ENCODE data around the gene TNFAIP8.

Gene TNFAIP8

GRCh38 chr5:119347991-119348390 lies 7.8 kb upstream of the TNFAIP8 start:
- no peak for DNase-seq (ENCODE audit: low spot score)

DNA sequence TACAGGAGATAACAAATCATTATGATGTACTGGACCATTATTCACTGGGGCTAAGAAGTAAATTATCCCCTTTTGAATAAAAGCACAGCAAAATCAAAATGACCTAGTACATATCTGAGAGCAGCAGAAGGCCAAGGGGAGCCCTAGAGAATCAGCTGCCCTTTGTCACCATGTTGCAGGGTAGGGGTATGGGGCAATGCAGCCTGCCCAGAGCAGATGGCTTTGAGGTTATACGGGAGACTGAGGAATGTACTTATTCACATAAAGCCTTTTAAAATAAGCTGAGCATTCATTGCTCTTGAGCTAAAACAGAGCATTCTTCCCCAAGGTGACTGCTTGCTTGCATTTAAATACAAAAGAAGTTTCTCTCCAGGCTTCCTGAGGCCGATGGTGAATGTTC lies 2.6 kb upstream of the TNFAIP8 start:
- no peak for DNase-seq (ENCODE audit: low spot score)

DNA sequence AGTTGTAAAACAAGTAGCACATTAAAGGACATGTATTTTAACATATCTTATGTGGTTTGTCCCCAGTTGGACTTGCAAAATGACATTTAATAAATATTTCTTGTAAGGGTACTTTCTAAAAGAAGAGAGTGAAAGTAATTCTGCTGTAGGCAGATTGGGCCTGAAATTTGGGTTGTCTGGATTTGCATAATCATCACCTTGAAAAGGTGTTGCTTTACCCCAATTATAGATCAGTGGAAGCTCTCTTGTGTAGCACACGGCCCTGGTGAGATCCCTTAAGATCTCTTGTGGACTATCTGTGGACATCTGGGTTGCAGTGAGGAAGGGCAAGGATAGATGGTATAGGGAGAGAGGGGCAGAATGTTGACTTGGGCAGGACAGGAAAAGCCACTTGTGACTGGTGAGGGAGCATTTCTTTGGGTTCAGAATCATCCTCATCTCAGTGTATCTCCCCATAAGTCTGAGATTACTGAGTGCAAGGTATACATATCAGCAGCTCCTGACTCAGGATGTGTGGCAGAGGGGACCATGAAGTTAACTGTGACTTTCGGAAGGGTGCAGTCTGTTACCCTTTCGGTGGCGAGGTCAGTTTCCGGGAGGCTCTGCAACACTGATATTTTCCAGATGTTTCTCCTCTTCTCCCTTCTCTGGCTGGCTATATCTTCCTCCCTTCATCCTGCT lies 2.0 kb upstream of the TNFAIP8 start:
- no peak for DNase-seq (ENCODE audit: low spot score)

DNA sequence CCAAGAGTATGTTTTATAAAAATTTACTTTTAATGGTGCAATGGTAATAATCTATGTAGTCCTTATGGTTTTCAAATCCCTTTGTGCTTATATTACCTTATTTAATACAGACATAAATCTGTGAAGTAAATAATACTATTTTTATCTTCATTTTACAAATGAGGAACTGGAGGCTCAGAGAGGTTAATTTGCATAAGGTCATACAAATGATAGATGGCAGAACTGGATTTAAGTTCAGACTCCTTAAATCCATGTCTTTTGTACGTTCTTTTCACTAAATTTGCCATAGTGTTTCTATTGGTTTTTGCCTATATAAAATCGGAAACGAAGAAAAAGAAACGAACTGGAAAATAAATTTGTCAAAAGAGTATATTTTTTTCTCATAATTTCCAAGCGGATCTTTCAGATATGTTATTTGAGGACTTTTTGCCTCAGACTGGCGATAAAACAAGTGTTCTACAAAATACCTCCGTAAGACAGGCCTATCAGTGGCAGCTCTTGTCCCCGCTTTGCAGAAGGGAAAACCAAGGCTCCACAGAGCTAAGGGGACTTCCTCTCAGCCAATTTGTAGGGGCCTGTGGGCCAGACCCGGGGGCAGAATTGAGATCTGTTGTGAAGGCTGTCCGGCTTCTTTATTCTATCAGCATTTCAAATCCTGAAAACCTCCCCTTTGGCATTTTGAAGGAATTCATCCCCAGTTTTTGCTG lies 1.1 kb upstream of the TNFAIP8 start:
- no peak for DNase-seq (ENCODE audit: low spot score)

DNA sequence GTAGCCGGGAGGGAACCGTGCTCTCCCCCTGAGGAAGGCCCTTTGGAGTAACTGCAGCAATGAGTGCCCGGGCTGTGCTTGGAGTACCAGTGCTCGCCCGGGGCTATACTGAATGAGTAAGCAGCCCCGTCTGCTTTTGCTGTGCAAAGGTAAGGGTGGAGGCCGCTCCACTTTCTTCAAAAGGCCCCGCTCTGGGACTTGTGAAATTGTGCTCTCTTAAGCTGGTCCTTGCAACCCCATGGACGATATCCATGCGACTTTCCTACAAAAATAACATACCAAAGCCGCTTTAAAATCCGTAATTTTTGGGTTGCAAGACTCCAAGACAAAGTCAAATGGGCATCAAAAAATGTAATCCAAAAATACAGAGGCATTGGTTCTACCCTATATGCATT lies 578 bp upstream of the TNFAIP8 start:
- DNase-seq (ENCODE audit: low spot score), result no peak

GRCh38 chr5:119356612-119357188 lies 881 bp downstream of the TNFAIP8 start:
- no peak for DNase-seq (ENCODE audit: low spot score)

GRCh38 chr5:119357270-119357669 lies 1.5 kb downstream of the TNFAIP8 start:
- DNase-seq (ENCODE audit: low spot score), result no peak

- no peak for DNase-seq (ENCODE audit: low spot score)
These were observed 2.1 kb downstream of the TNFAIP8 start for GRCh38 chr5:119357808-119358529.

- no peak for DNase-seq (ENCODE audit: low spot score)
These were observed 2.7 kb downstream of the TNFAIP8 start for GRCh38 chr5:119358530-119358900.

DNA sequence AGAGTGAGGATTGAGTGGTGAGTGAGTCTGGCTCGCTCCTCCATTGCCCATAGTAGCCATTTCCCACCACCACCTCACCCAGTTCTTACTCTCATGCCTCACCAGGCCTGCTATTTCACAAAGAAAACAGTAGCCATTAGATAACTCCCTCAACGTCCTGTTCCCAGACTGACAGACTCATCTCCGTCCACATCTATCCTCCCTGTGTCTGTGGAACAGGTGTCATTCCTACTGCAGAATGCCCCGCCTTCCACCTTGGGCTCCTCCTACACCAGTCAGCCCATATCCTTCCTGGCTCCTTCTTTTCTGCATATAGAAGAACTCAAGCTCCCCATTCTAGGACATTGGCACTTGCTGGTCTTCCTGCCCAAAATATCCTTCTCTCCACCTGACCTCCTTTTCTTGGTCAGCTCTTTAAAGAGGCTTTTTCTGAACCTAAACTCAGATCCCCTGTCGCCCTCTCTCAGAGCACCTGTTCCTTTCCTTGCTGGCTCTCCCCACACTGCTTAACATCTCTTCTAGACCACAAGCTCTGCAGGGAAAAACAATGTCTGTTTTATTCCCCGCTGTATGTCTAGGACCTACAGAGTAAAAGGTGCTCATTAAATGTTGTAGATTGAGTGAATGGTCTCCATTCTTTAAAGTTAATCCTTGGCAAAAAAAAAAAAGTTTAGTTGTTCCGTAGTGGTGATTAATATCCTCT lies 3.2 kb downstream of the TNFAIP8 start:
- DNase-seq (ENCODE audit: low spot score), result no peak

- DNase-seq (ENCODE audit: low spot score), result no peak
These were observed 4.1 kb downstream of the TNFAIP8 start for GRCh38 chr5:119359737-119360413.

DNA sequence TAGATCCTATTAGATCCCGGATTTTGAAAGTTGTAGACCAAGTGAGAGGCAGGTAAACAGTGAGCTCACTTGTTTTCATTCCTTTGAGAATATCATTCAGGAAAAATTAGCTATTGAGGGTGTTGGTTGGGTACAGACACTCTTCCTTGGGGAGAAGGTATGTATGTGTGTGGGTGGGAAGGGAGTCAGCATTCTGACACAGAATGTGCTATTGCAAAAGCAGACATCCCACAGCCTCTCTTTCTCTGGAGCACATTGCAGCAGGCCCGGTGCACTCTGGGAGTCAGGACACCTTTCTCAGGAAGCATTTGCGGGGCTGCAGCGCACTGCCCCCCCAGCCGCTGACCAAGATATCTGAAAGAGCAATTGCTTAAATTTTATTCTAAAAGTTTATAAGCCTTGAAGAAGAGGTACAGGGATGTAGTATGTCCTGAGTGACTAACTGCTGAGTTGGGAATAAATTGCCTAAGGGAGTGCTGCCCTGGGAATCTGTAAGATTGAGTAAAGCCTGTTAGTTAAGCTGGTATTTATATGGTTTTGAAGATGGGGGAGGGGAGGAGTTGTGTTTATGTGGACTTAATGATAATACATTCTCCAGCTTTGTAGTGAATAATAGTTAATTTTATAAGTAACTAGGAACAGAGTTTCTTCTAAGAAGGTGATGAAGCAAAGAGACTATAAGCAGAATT lies 5.2 kb downstream of the TNFAIP8 start:
- DNase-seq (ENCODE audit: low spot score), result no peak

DNA sequence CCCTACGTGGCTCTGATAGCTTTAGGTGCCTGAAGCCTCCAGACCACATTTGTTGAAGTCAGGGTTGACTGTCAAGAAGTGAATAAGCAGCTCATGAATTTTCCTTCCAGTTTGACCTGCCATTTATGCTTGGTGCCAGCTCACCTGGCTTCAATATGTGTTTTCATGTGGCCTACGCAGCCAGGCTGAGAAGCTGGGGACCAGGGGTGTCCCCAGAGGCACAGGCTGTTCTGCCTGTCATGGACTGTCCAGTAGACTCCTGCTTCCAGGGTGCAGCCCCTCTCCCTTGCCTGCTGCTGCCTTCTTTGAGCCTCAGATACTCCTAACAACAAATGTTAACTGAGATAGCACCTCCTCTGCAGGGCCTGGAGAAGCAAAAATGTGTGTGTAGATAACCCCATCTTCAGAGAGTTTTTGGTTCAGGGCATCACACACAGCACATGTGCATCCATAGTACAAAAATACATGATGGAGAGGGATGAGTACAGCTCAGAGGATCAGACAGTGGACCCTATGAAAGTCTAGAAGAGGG lies 5.8 kb downstream of the TNFAIP8 start:
- no peak for DNase-seq (ENCODE audit: low spot score)

DNA sequence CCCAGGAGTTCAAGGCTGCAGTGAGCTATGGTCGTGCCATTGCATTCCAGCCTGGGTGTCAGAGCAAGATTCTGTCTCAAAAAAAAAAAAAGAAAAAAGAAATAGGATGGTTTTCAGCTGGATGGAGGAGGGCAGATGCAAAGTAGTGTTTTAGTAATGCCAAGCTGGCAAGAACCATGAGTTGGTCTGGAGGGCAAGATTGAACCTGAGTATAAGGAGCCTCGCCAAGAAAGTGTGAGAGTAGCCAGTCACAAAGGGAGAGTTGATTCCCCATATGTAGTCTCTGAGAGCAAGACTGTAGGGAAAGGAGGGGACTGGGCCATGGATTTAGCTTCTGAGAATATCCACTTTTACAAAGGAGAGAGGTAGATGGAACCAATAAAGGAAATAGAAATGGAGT lies 6.9 kb downstream of the TNFAIP8 start:
- no peak for DNase-seq (ENCODE audit: low spot score)

DNA sequence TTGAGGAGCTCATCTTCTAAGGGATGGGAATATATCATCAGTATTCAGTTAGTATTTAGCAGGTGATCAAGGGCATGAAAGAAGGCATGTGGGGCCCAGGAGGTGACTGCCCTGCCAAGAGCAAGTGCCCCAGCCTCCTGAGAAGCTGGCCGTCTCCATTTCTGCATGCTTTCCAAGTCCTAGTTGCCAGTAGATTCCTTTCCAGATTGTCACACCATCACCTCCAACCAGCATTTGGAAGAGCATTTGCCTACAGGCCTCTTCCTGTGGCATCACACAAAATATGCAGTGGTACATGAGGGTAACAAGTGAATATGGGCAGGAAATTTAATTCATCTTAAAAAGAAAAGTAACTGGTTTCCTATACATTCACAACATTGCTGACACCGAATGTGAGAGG lies 7.5 kb downstream of the TNFAIP8 start:
- DNase-seq (ENCODE audit: low spot score), result no peak

- DNase-seq (ENCODE audit: low spot score), result no peak
These were observed 8.1 kb downstream of the TNFAIP8 start for GRCh38 chr5:119363936-119364335.

DNA sequence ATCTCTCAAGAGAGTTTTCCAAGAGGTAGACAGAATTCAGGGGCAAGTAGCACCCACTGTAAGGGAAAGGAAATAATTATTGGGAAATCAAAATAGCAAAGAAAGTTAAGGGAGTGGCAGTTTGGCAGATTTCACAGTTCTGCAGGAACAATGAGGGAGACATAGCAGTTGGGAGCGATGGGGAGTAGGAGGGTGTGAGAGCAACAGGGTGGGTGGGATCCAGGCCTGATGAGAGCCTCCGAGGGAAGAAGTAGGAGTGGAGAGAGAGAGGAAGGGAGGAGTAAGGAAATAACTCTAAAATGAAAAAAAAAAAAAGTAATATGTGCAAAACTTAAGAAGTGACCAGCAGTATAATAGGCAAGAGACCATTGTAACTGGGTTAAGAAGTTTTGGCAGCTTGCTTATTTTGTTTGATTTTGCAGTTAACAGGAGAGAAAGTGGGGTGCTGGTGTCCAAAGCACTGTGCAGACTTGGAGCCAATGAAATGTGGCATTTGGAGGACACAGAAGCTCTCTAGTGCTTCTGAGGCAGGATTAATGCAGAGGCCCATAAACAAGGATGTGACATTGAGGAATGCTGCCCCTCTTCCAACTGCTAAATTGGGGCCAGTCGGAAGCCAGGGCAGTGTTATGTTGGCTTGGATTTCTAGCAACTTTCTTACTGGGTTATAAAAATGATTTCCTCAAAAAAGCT lies 10.2 kb downstream of the TNFAIP8 start:
- no peak for DNase-seq (ENCODE audit: low spot score)

GRCh38 chr5:119366540-119366881 lies 10.7 kb downstream of the TNFAIP8 start:
- no peak for DNase-seq (ENCODE audit: low spot score)

GRCh38 chr5:119367502-119368237 lies 11.9 kb downstream of the TNFAIP8 start:
- no peak for DNase-seq (ENCODE audit: low spot score)

DNA sequence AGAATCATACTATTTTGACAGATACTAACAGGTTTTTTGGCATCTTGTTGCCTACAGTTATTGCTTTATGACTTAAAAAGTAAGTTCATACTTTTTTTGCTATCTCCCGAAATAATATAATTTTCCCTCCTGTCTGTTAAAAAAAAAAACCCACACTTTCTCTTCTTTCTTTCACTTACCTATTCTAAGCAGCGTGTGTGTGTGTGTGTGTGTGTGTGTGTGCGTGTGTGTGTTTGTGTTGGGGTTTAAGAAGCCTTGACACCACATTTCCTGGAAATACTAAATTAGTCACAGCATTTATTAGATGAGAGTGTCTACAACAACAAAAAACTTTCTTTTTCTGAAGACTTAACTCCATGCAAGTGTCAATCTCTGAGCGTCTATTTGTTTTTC lies 12.4 kb downstream of the TNFAIP8 start:
- DNase-seq (ENCODE audit: low spot score), result no peak
